ENCODE measurements around the gene USF1.

GRCh38 chr1:161091796-161092507 lies 46.2 kb upstream of the USF1 start:
- TF ChIP-seq EP300 (IDR thresholded peaks at IDR 0.05; ENCODE audit: borderline replicate concordance) (no peak), YY1 (IDR thresholded peaks at IDR 0.05; ENCODE audit: low read depth) (no peak), REST (IDR thresholded peaks at IDR 0.05; ENCODE audit: low read depth) (no peak)
